OCI-LY7 (cell line): ENCODE data around the gene FAM131B. TPM values are rescaled to one million over a fixed set of nuclear protein-coding genes. Genes with fewer than 3 reads are reported as not detected.

Experiments used
- BruUV-seq: library from RNA; stranded (reverse); fragments of 400-500 nt; replicated peaks from 2 replicates; lab custom pipeline; 2021; lab: Mats Ljungman, UMichigan
- CTCF ChIA-PET: fragments of 300-600 bp; sonication (Branson Sonifier 250); formaldehyde crosslinking; loops from one replicate; lab custom pipeline; 2022; ENCODE audit warnings: antibody characterized with exemption; ENCODE audit not compliant: unreplicated experiment; lab: Charles Lee
- POLR2A ChIA-PET: fragments of 300-600 bp; sonication (Branson Sonifier 250); formaldehyde crosslinking; loops from one replicate; lab custom pipeline; 2022; ENCODE audit warnings: antibody characterized with exemption; lab: Charles Lee
- DNase-seq: peaks from one replicate; pipeline ENCODE4 v3.0.0-alpha.2; 2015; ENCODE audit warnings: low spot score
- H2AFZ ChIP-seq: fragments of 200-600 bp; sonication (generic), shearing (Covaris generic); 2 replicates; pipeline ENCODE4 v1.6.1; 2014; ENCODE audit warnings: mild to moderate bottlenecking, antibody characterized with exemption, low read length, moderate library complexity
- H3K27ac ChIP-seq: fragments of 200-600 bp; sonication (generic); 2 replicates; pipeline ENCODE4 v1.5.1; 2014; ENCODE audit warnings: mixed run types, low read depth, mild to moderate bottlenecking, moderate library complexity, low read length, inconsistent platforms; ENCODE audit not compliant: poor library complexity, severe bottlenecking
- H3K36me3 ChIP-seq: fragments of 200-600 bp; sonication (generic); 2 replicates; pipeline ENCODE4 v1.6.1; 2014; ENCODE audit warnings: mild to moderate bottlenecking, antibody characterized with exemption, low read length, moderate library complexity, mixed read lengths; ENCODE audit not compliant: insufficient read depth
- H3K4me1 ChIP-seq: fragments of 200-600 bp; sonication (generic); 2 replicates; pipeline ENCODE4 v1.5.1; 2014; ENCODE audit warnings: mild to moderate bottlenecking, low read length; ENCODE audit not compliant: insufficient read depth, poor library complexity, severe bottlenecking
- H3K4me2 ChIP-seq: fragments of 200-600 bp; sonication (generic); 2 replicates; pipeline ENCODE4 v1.6.1; 2014; ENCODE audit warnings: mild to moderate bottlenecking, low read length
- H3K4me3 ChIP-seq: fragments of 200-600 bp; sonication (generic); 2 replicates; pipeline ENCODE4 v1.5.1; 2014; ENCODE audit warnings: mild to moderate bottlenecking, low read depth, low read length; ENCODE audit not compliant: poor library complexity, severe bottlenecking
- H3K79me2 ChIP-seq: fragments of 200-600 bp; sonication (generic); 2 replicates; pipeline ENCODE4 v1.6.1; 2016; ENCODE audit warnings: low read depth, mild to moderate bottlenecking, low read length, moderate library complexity, mixed read lengths; ENCODE audit not compliant: insufficient read depth
- H3K9me2 ChIP-seq: fragments of 200-600 bp; sonication (generic); 2 replicates; pipeline ENCODE4 v1.6.1; 2016; ENCODE audit warnings: mild to moderate bottlenecking, low read length, mixed read lengths; ENCODE audit not compliant: insufficient read depth
- H3K9me3 ChIP-seq: fragments of 200-600 bp; sonication (generic); 2 replicates; pipeline ENCODE4 v1.6.1; 2014; ENCODE audit warnings: mild to moderate bottlenecking, mixed run types, low read length, mixed read lengths
- H4K20me1 ChIP-seq: fragments of 200-600 bp; sonication (generic); 2 replicates; pipeline ENCODE4 v1.6.1; 2014; ENCODE audit warnings: mild to moderate bottlenecking, antibody characterized with exemption, low read length, moderate library complexity, mixed read lengths; ENCODE audit not compliant: insufficient read depth
- CTCF ChIP-seq: fragments of 200-600 bp; sonication (generic); conservative IDR thresholded peaks from 2 replicates; pipeline ENCODE4 v1.5.1; 2014; ENCODE audit warnings: mild to moderate bottlenecking, antibody characterized with exemption, low read length, moderate library complexity, mixed read lengths
- EZH2phosphoT487 ChIP-seq: fragments of 200-600 bp; sonication (generic); IDR thresholded peaks from 2 replicates; pipeline ENCODE4 v1.6.1; 2018; ENCODE audit warnings: low read depth, borderline replicate concordance, mild to moderate bottlenecking, mixed run types, antibody characterized with exemption, low read length, moderate library complexity, mixed read lengths
- intact Hi-C: fragments of 100-400 bp; cut with micrococcal nuclease; formaldehyde crosslinking; loops from one replicate; pipeline ENCODE4 v1.10.0; 2022; ENCODE audit not compliant: unreplicated experiment
- total RNA-seq, 2 experiments: library from RNA; depleted of rRNA in 1 of 2; stranded (reverse); fragments of >200 nt in 1 of 2; shearing (Covaris generic) in 1 of 2; gene quantifications; 2 replicates each; pipeline ENCODE4 v1.2.3, GENCODE V29; 2014 to 2022

Gene FAM131B
- total RNA-seq, 2 experiments from 2014 or later: not detected

DNA sequence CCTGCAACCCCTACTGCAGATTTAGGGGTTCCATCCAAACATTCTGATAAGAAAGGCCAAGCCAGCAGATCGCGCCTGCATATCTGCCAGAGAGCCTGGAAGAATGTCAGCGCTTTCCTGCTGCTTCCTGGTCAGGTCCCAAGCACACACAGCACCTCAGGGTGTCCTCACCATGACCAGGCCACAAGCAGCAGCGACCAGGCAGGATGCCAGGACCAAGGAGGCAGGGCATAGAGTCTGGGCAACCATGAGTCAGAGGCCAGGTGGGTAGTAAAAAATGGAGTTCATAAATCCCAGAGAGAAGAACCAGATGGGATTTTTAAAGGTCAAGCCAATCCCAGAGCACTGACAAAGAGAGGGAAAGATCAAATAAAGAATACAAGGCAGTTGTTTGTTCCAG lies 5.5 kb upstream of the FAM131B start:
- H2AFZ ChIP-seq: no peak overlapping the region
- ChIA-PET CTCF (no interaction called here), POLR2A (no interaction called here)

DNA sequence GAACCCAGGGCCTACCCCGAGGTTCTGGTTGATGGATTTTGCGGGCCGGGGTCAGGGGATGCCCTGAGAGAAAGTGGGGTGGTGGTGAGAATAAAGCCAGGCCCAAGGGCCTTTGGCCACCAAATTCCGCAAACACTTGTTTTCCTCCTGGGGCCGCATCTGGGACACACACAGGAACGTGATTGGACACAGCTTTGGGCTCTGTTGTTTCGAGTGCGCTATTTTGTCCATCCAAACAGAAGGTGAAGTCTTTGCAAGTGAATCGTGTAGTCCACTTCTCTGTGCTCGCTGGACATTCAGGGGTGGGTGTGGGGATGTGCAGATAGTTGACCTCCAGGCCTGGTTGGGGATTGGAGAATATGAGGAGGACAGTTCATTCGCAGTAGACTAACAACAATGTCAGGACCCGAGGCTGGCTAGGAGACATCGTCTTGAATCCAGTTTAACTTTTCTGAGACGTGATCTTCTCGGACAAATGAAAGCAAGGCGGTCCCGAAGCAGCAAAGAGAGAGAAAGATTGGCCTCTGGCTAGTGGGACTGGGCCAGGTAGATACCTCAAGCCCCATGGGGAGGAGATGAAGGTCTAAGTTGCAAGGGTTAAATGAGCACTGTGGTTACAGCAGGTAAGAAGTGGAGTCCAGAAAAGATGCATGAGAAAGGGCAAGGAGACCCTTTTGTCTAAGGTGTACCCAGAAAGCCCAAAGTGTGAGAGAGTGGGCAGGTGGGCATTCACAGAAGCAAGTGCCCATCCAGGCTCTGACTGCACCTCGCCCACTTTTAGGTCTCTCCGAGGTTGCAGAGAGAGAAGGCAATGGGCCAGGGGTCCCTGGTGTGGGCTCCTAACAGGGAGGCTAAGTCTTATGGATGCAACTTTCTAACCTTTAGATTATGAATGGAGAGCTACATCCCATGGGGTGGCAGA lies 764 bp upstream of the FAM131B start:
- Histone ChIP-seq H4K20me1 (no peaks in the 10 kb centered on the region), H3K79me2 (no peaks in the 10 kb centered on the region), H3K27ac (no peak overlapping the region), H2AFZ (no peak overlapping the region), H3K36me3 (no peaks in the 10 kb centered on the region), H3K4me3 (no peak overlapping the region), H3K9me2 (no peaks in the 10 kb centered on the region), H3K4me1 (no peaks in the 10 kb centered on the region), H3K4me2 (no peak overlapping the region), H3K9me3 (no peaks in the 10 kb centered on the region)
- intact Hi-C loops: no loop called here
- no peak for DNase-seq
- BruUV-seq: no TSS peak
- TF ChIP-seq EZH2phosphoT487 (no peak), CTCF (no peak)
- POLR2A ChIA-PET: no interaction called here
- CTCF ChIA-PET: no interaction called here

More for the DNA sequence above, 5.5 kb upstream of the FAM131B start:
- Histone ChIP-seq H3K79me2 (no peaks in the 10 kb centered on the region), H3K4me2 (no peak overlapping the region), H3K4me3 (no peak overlapping the region), H4K20me1 (no peaks in the 10 kb centered on the region), H3K4me1 (no peaks in the 10 kb centered on the region), H3K36me3 (no peaks in the 10 kb centered on the region), H3K27ac (no peak overlapping the region), H3K9me2 (no peaks in the 10 kb centered on the region), H3K9me3 (no peaks in the 10 kb centered on the region)
- TF ChIP-seq CTCF (no peak), EZH2phosphoT487 (no peak)
- no TSS peak for BruUV-seq
- intact Hi-C loops: no loop called here
- DNase-seq: no peak

DNA sequence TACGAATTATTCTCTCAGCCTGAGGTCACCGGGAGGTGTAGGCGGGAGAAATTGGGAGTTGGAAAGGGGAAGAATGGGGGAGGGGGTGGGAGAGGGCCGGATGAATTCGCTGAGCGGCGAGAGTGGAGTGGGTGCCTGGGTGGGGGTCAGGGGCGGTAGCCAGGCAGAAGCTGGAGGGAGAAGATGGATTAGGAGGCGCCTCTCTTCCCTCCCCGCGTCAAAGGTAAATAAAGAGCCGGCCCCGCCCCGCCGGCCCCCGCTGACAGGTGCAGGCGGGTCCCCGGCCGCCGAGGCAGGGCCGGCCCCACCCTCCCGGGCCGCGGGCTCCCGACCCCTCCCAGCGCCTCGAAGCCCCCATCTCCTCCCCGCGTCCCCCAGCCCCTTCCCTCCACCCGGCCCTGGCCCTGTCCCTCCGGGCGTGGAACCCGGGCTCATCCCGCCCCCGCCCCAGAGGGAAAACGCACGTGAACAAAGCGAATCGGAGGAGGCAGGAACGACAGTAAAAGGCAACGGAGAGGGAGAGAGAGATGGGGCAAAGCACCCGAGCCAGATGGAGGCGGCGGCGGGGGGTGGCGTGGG lies 872 bp downstream of the FAM131B start:
- POLR2A ChIA-PET: no interaction called here
- Histone ChIP-seq H3K27ac (no peak overlapping the region), H3K9me2 (no peaks in the 10 kb centered on the region), H3K4me3 (no peak overlapping the region), H3K36me3 (no peaks in the 10 kb centered on the region), H3K4me1 (no peaks in the 10 kb centered on the region), H2AFZ (no peak overlapping the region), H4K20me1 (no peaks in the 10 kb centered on the region), H3K4me2 (no peak overlapping the region; the same call in 1 of the 2 replicates), H3K79me2 (no peaks in the 10 kb centered on the region), H3K9me3 (no peaks in the 10 kb centered on the region)
- CTCF ChIA-PET: no interaction called here
- TF ChIP-seq CTCF (no peak), EZH2phosphoT487 (no peak)
- intact Hi-C loops: no loop called here
- BruUV-seq: no TSS peak
- DNase-seq: no peak
